Astrocyte of the hippocampus (primary cell): Measurements from ENCODE around the gene CRADD.
"Not testable (repeated sequence)": the region's sequence is repeated elsewhere in the genome, so short reads cannot be mapped to it uniquely, and the experiment has no call there.

ENCODE experiments used
- DNase-seq: peaks from one replicate; pipeline ENCODE4 v3.0.0; 2011; ENCODE audit warnings: low read depth, low spot score

The CRADD gene

GRCh38 chr12:93782853-93783252, 105.7 kb downstream of the CRADD start:
- no peak for DNase-seq

DNA sequence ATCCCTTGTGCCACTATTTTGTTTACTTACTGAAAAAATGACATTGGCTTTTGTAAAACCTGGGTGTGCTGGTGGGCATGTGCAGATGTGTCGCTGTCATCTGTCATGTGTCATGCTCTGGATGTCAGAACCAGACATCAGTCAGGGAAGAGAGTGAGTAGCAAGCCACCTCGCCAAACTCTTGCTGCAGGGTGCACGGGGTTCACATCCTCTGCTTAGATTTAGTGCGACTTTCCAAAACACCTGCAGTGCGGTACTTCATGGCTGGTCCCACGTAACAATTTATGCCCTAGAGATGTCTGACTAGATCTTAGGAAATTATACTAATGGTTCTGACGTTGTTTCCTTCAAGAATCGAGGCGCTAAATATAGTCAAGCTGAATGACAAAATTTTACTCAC, 106.7 kb downstream of the CRADD start:
- no peak for DNase-seq

DNA sequence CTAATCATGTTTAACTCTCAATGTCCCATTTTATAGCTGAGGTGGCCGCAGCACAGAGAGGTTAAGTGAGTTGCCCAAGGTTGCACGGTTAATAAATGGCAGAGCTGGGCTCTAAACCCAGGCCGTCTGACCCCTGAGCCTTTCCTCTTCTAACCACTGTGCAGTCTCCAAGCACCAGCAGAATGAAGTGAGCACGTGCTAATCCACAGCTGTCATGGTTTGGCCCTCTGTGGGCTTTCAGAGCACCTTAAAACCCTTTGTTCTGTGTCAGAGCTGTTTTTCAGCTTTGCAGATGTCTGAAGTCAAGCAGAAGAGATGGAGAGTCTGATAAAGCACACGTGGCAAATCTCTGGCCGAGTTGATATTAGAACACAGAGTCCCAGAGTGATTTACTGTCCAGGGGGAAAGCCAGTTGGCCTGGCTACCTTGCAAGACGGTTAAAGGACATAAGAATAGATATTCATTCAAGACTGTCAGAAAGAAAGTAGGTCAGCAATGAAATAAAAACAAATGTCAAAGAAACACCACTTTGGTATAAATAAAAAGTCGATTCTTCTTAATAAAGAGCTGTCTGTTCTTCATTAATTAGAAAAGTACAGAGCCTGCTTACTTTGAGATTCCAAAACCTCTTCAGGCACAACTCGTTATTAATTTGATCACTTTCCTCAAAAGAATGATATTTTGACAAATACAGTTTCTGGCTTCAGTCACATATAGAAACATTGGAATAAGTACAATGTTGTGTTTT, 107.3 kb downstream of the CRADD start:
- peak; percentile 69 for DNase-seq

DNA sequence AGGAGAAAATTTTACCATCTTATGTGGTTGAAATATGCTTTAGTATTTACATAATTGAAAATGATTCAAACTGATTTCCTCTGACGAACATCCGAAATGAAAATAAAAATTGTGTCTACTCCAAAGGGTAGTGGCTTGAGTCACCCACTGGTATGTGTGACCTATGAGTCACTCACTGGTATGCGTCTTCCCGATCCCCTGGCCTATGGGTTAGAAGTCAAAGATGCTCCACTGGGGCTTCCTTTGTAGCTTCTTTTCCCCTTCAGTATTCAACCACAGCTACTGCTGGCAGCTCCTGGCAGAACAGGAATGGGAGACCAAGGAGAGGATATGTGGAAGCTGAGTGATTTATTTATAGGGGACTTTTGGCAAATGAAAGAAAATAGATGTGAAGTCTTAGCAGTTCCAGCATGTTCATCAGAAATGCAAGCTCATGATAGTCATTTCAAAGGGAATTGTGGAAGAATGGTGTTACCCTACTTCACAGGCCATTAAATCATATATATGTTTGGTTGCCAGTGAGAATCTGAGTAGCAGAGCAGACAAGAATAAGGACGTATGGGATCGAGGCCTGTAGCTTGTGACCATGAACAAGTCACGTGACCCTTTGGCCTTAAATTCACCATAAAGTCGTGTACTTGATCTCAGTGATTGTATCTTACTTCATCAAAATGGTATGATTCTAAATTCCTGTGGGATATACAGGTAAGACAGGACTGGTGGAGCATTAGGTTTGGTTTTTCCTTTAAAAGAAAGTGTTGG, 108.3 kb downstream of the CRADD start:
- peak; percentile 80 for DNase-seq

DNA sequence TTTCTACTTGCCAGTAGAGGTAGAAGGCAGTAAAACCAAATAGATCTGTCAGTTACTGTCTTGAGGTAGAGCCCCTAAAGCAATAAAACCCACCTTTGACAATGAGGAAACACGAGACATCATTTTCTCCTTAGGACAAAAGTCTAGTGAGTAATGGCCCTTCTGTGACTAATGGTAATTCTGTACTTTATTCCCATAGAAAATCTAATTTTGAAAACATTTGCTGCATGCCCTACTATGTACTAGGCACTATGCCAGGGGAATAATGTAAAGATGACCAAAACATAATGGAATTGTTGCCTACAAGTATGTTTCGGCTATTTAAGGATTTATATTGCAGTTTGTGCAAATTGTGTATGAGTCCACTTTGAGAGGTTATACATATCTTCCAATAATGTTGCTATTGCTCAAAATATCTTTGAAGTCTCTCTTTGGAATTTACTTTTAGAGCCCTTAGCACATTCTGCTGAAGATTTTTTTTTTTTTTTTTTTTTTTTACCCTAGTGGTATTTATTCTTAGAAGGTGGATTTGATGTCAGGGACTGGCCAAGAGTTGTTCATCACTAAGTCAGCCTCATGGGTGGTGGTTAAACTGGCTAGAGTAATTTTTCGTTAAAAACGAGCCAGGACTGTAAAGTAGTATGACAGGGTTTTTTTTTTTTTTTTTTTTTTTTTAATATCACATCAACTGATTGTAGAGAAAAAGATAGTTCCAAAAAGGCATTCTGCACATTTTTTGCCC, 109.7 kb downstream of the CRADD start:
- DNase-seq, result no peak

GRCh38 chr12:93788853-93789252, 111.7 kb downstream of the CRADD start:
- no peak for DNase-seq

DNA sequence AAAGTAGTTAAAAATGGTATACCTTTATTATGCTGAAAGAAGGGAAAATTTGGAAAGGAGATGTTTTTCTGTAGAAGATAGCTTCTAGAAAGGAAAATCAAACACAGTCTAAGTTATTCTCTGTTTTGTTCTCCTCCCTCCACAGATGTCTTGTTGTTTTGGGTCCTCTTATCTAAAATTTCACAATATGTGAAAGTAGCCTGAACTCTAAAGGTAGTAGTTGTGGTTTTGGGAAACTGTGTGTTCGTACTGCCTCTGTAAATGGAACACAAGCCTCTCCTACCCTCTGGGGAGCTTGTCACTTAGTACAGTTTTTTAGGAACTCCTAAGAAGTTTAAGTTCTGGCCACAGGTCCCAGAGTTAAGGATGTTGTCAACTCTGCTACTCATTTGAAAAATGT, 112.6 kb downstream of the CRADD start:
- no peak for DNase-seq

DNA sequence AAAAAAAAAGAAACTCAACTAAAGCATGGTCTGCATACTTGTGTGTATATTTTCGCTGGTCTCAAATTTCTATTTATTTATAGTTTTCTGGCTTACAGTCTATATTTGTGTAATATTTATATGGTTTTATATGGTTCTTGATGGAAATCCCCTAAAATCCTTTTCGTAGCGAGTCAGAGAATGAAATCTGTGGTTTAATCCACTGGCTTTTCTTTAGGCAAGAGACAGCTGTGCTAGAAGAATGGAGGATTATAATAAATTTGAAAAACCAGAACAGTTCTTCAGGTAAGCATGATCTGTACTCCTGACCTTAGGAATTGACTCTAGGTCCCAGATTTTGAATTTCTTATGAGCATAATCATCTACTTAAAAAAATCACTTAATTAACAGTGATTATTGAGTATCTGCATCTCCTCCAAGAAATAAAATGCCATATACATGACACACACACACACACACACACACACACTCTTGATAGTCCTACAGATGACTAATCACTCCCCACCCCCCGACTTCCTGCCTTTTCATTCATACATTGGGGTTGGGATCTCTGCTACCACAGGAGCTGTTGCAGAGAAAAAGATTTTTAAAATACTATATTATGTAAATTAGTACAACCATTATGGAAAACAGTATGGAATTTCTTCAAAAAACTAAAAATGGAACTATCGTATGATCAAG, 113.4 kb downstream of the CRADD start:
- DNase-seq, result peak; percentile 63

DNA sequence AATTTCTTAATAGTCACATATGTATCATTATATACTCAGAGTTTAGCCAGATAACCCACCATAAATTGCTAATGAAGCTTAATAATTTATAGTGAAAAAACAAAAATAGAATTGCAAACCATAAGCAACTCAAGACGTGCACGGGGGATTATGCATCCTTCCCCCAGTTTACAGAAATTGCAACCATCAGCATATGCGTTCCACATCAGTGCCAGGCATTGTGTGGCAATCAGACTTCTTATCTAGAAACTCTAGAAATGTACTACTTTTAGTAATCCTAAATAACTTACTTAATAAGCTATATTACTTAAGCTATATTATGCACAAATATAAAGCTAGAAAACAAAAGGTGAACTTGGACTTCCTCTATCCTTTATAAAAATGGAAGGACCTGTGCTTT, 115.8 kb downstream of the CRADD start:
- DNase-seq, result no peak

DNA sequence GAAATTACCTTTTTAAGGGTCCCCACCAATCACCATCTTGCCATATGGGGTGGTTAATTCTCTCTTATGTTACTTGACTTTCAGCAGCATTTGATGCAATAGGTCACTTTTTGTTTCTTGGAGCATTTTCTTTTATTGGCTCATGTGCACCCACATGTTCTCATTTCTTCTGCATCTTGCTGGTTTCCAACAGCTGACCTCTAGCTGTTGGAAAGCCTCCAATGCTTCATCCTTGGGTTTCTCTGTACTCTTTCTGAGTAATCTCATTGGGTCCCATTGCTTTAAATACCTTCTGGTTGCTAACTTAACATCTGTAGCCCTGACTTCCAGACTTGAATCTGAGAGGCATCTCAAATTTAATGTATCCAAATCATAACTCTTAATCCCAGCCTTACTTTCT, 116.8 kb downstream of the CRADD start:
- DNase-seq, result peak; percentile 19

DNA sequence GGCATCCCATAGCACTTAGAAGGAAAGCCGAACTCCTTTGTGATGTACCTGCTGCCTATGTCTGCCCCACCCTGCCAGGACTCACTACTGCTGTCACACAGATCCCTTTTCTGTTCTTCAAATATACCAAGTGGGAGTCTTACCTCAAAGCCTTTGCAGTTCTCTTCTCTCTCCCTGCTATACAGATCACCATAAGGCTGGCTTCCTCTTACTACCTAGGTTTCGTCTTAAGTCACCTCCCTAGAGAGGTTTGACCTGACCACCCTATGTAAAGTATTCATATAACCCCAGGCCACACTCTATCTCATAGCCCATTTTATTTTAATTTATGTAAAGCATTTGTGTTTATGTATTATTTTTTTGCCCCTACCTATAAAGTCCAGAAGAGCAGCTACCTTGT, 117.6 kb downstream of the CRADD start:
- DNase-seq, result no peak

- DNase-seq, result no peak
These were observed 118.2 kb downstream of the CRADD start for GRCh38 chr12:93795352-93795751.

GRCh38 chr12:93796729-93797128, 119.6 kb downstream of the CRADD start:
- no peak for DNase-seq

- no peak for DNase-seq
These were observed 121.3 kb downstream of the CRADD start for GRCh38 chr12:93798279-93799151.

DNA sequence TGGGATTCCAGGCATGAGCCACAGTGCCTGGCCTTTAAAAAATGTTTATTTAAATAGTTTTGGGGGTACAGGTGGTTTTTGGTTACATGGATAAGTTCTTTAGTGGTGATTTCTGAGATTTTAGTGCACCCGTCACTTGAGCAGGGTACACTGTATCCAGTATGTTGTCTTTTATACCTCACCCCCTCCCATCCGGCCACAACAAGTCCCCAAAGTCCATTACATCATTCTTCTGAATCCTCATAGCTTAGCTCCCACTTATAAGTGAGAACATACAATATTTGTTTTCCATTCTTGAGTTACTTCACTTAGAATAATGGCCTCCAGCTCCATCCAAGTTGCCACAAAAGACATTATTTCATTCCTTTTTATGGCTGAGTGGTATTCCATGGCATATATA, 124.5 kb downstream of the CRADD start:
- DNase-seq, result not testable (repeated sequence)

GRCh38 chr12:93802293-93802692, 125.1 kb downstream of the CRADD start:
- DNase-seq, result peak; percentile 41

- peak; percentile 28 for DNase-seq
These were observed 125.7 kb downstream of the CRADD start for GRCh38 chr12:93802698-93803423.

DNA sequence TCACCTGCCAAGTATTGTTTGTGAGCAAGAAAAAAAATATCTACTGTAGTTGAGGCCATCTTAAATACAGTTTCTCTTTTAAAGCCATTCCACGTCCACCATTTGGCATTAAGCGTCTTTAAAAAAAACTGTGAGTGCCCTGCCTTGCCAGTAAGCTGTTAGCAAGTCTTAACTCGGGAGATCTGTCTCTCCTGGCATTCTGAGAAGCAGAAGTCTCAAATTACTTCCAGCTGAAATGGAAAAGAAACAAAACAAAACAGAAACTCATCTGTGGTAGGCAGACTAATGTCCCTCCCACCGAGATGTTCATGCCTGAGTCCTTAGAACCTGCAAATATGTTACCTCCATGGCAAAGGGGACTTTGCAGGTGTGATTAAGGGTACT, 126.2 kb downstream of the CRADD start:
- peak; percentile 57 for DNase-seq

GRCh38 chr12:93804392-93805179, 127.4 kb downstream of the CRADD start:
- peak; percentile 41 for DNase-seq
